Fibroblast of peridontal ligament (primary cell): ENCODE results near the gene NT5C.
A peak's percentile ranks its signal among the peaks of the same experiment; 100 is the strongest.

Experiments used
- DNase-seq: peaks from one replicate; pipeline ENCODE4 v3.0.0-alpha.2; 2010; ENCODE audit errors: extremely low read depth

Gene NT5C

GRCh38 chr17:75093548-75094158 is 37.9 kb downstream of the NT5C start:
- no peak for DNase-seq

GRCh38 chr17:75091855-75092327 is 39.7 kb downstream of the NT5C start:
- no peak for DNase-seq

DNA sequence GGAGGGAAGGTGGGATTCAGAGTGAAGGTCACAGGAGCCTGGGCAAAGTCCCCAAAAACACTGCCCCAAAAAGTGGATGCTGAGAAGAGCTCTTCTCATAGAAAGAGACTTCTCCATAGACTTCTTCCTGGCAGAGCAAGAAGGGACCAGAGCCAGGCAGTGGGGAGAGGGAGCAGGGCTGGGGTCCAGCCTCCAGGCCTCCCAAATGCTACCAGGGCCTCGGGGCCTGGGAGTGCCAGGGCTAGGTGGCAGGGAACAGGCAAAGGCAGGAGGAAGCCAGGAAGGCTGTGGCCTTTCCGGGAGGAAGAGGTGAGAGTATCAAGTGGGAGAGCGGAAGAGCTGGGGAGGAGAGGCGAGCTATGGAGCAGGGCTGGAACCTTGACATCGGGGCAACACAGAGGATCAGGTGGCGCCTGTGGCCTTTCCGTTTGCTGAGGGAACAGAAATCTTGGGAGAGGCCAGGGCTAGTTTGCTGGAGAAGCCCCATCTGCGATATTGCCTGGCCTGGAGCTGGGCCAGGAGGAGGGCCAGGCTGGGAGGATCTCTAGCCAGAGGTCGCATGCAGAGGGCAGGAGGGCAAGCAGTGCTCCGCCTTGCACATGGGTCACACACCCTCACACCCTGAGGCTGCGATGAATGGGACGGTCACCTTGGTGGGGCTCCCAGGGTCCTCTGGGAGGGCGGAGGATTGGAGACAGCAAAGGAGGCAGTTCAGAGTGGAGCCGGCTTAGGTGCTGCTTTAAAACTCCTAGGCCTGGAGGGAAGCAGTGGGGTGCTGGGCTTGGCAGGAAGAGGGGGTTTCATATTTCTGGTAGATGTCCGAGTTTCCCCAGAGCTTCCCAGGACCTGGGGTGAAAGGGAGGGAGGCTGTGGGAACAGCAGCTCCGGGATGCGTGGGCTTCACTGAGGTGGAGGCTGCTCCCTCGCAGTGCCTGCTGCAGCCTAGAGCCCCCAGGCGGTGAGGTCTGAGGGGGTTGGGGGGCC is 40.4 kb downstream of the NT5C start:
- DNase-seq = no peak

DNA sequence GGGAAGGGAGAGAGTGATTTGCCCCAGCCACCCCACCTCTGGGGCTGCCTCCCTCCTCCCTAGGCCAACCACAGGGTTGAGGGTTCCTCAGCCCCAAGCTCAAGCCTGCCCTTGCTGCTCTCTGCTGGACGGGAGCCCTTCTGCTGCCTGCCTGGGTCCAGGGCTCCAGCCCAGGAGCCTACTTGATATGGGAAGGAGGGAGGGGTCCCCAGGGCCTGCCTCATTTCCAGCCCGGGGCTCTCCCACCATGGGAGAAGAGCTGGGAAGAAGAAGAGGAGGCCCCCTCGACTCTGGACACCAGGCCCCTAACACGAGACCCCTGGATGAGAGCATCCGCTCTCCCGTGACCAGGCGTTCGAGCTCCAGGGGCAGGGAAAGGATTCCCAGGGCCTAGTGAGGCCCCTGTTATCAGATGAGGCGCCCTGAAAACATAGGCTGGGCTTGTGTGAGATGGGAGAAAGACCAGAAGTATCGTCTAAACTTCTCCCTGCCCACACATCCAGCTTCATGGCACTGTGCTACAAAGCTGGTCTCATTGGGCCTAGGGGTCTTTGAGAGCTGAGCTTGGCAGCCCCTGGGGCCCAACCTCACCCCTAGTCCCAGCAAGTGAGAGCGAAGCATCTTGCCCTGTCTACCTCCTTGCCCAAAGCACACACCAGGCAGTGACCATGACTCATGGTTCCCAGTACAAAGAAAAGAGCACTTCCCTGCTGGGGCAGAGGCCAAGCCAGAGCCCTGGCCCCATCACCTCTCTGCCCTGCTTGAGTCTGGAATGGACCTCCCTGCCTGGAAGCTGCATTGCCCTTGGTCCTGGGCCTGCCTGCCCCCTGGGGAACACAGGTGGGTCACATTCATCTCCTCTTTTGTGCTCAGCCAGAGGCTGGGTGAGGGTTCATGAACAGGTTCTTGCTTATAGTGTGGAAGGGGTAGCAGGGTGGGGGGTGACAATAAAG is 42.8 kb downstream of the NT5C start:
- DNase-seq = no peak

DNA sequence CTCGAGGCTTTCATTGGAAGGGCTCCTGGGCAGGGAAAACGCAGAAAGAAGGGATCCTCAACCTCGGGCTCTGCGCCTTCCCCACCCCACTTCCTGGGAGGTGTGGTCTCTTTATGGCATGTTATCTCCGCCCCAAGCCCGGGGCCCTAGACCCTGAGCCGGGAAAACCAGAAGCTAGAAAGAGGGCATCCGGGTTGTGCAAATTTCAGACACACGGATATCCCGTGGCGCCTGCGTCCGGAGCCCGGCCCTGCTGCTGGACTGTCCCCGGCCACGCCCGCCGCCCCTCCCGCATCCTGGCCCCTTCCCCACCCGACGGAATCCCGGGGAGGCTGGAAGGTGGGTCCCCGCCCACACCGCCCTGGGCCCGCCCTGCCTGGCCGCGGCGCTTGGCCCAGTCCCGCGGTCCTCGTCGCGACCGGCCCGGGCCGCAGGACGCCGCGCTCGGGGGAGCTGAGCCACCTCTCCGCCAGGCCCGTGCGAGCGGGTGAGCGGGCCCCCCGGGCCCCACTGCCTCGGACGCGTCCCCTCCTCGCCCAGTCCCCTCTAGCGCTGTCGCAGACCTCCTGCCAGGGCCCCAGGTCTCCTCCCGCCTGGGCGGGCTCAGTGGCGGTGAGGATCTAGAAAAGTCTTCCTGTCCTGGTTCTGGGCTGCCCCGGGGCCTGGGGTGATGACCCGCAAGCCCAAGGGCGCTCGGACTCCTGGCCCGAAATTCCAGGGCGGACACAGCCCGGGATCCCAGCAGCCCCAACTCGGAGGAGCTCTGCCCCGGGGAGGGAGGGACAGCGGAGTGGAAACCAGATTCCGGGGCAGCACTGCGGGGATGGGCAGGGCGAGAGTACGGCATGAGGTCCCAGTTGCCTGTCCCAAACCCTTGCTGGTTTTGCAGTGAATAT is 43.7 kb downstream of the NT5C start, which contains the start of gene SLC16A5:
TSS of gene SLC16A5 (plus strand) at position 397 of the 896 bp plus-strand sequence. CDS start 5,683 bp downstream, outside the sequence.
- DNase-seq = peak; percentile 75

GRCh38 chr17:75087182-75087557 is 44.4 kb downstream of the NT5C start:
- DNase-seq = no peak

DNA sequence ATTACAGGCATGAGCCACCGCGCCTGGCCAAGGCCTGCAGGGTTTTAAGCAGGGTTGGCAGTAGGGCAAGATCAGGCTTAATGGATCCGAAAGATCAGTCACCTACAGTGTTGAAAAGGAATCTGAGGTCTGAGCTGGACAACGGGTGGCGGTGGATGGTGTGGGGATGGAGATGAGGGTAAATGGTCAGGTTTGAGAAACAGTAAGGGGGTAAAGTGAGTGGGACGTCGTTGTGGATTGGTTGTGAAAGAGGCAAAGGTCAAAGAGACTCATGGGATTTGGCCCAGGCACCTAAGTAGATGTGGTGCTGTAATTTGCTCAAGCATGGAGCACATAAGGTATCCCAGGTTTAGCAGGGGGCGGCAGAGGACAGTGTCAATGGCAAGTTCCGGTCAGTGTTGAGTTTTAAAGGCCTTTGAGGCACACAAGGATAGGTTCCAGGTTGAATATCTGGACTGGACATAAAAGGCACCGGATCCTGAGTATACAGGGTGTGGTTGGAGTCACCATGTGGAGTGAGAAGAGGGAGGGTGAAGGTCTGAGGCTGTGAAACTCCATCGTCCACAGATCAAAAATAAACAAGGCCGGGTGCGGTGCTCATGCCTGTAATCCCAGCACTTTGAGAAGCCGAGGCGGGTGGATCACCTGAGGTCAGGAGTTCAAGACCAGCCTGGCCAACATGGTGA is 44.9 kb downstream of the NT5C start:
- DNase-seq = no peak

- no peak for DNase-seq
Observed at GRCh38 chr17:75084039-75084660, 47.4 kb downstream of the NT5C start.

DNA sequence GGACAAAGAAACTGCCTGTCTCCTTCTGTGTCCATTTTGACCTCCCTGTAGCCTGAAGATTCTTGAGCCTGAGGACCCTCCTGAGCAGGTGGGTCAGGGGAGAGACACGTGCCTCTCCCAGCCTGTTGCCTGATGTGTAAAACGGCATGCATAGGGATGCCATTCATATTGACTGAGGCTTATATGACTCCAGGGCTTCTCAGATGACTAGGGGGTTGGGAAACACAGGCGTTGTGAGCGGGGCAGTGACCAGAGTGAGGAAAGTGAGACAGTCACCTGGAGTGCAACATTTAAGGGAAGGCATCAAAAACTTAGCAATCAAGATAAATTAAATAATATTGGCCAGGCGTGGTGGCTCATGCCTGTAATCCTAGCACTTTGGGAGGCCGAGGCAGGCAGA is 48.9 kb downstream of the NT5C start:
- DNase-seq = no peak

DNA sequence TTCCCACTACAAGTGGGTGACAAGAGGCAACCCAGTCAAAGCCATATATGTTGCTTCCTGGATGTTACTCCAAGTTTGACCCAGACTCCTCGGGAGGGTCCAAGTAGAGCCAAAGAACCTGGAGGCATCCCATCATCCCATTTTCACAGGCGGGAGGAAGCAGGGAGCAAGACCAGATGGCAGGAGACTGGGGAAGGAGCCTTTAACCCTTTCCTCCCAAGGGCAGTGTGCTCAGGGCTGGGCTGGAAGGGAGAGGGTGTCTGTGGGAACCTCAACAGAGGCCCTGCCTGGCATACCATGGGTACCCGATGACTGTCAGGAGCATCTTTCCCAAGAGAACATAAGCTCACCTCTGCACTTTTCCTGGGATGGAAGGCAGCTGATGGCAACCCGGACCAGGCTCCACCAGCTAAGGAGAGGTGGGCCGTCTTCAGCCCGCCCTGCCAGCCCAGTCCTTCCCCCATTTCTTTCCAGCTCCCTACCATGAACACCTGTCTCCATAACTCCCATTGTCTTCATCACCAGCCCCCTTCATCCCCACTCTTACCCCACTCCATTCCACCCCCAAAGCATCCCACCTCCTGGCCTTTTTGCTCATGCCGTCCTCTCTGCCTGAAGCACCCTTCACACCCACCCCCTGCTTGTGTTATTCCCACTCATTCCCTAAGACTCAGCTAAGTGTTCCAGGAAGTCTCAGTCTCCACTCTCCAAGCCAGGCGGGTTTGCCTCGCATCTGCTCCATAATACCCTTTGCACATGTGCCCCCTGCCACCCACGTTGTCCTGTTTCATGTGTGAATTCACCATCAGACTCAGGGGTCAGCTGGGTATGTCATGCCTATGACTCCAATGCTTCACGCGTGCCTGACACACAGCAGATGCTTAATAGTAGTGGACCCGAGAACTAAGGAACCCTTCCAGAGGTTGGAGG is 49.7 kb downstream of the NT5C start:
- no peak for DNase-seq
